Tibial nerve (tissue), 4 donors: ENCODE results near the gene SNX25. TPM values are rescaled to one million over a fixed set of nuclear protein-coding genes. Genes with fewer than 3 reads are reported as not detected.

Experiments used
- DNase-seq, 2 donors: peaks; one replicate each; pipeline ENCODE4 v3.0.0-alpha.2; 2019; ENCODE audit warnings: low spot score in 2 of 2
- H3K27ac ChIP-seq, 4 donors: fragments of 200-600 bp; sonication (generic) in 3 of 4; one replicate each; pipeline ENCODE4 v1.5.1; 2017 to 2019; ENCODE audit warnings: mild to moderate bottlenecking in 1 of 4
- H3K27me3 ChIP-seq, 2 donors: fragments of 200-600 bp; sonication (generic) in 1 of 2; one replicate each; pipeline versions ENCODE4 v1.5.1 to v1.6.0; 2017 to 2019
- H3K36me3 ChIP-seq, 3 donors: fragments of 200-600 bp; sonication (generic); one replicate each; pipeline ENCODE4 v1.5.1; 2018 to 2019
- H3K4me1 ChIP-seq, 4 donors: fragments of 200-600 bp; sonication (generic) in 3 of 4; one replicate each; pipeline ENCODE4 v1.5.1; 2017 to 2019
- H3K4me3 ChIP-seq, 4 donors: fragments of 200-600 bp; sonication (generic) in 3 of 4; one replicate each; pipeline ENCODE4 v1.5.1; 2017 to 2019; ENCODE audit warnings: mild to moderate bottlenecking in 1 of 4, moderate library complexity in 1 of 4
- H3K9me3 ChIP-seq, 4 donors: fragments of 200-600 bp; sonication (generic) in 3 of 4; one replicate each; pipeline ENCODE4 v1.5.1; 2017 to 2019
- EP300 ChIP-seq, 2 donors: sonication (generic); formaldehyde crosslinking; IDR thresholded peaks; one replicate each; pipeline ENCODE4 v1.6.1; 2017; ENCODE audit warnings: antibody characterized with exemption in 2 of 2, mild to moderate bottlenecking in 1 of 2
- POLR2A ChIP-seq, 2 donors: fragments of 450-650 bp; IDR thresholded peaks; one replicate each; pipeline ENCODE4 v1.6.1; 2017; ENCODE audit warnings: antibody characterized with exemption in 2 of 2, mild to moderate bottlenecking in 2 of 2, moderate library complexity in 2 of 2
- WGBS, 2 donors: methylation state at CpG; one replicate each; pipeline ENCODE4 v1.1.5; 2018; 5-methylcytosine and 5-hydroxymethylcytosine counted together
- total RNA-seq, 4 donors: library from RNA; depleted of rRNA; stranded (reverse); fragments of >200 nt; gene quantifications; one replicate each; pipeline ENCODE4 v1.1.0, GENCODE V29; 2016
- TF ChIP-seq, protein P1 (sequence below), 5 experiments: fragments of 200-600 bp in 3 of 5; fragments of 450-650 bp in 2 of 5; sonication (generic) in 3 of 5; IDR thresholded peaks; one replicate each; pipeline ENCODE4 v1.5.1; 2016 to 2019; ENCODE audit warnings: antibody characterized with exemption in 5 of 5, mild to moderate bottlenecking in 3 of 5, moderate library complexity in 2 of 5

SNX25 gene
- total RNA-seq, 4 donors from 2014 or later: 17.7 to 29.4 (median 23.5) TPM

GRCh38 chr4:185211641-185212040, 2.2 kb downstream of the SNX25 start:
- H3K27ac ChIP-seq: peak overlapping the region in 1 of 4 donors; percentile 86

GRCh38 chr4:185212581-185212980, 3.2 kb downstream of the SNX25 start:
- peaks cover 0 to 29% (median 18%) of the 10 kb centered on the region in 4 donors for H3K4me1 ChIP-seq
- TF ChIP-seq EP300 (IDR thresholded peaks at IDR 0.05): no peak
- no peak for TF ChIP-seq POLR2A (IDR thresholded peaks at IDR 0.05)
- no peak overlapping the region for H3K27ac ChIP-seq
- no peaks in the 10 kb centered on the region for H3K36me3 ChIP-seq
- H3K27me3 ChIP-seq: no peaks in the 10 kb centered on the region
- no peak for DNase-seq
- WGBS, 2 donors: 58 to 89% methylated on average over 4 of the region's 4 CpGs
- H3K4me3 ChIP-seq: no peak overlapping the region
- H3K9me3 ChIP-seq: no peaks in the 10 kb centered on the region

More at GRCh38 chr4:185211641-185212040, 2.2 kb downstream of the SNX25 start:
- TF ChIP-seq POLR2A (IDR thresholded peaks at IDR 0.05): no peak
- DNase-seq: no peak
- Histone ChIP-seq H3K36me3 (no peaks in the 10 kb centered on the region), H3K9me3 (no peaks in the 10 kb centered on the region), H3K4me1 (peaks cover 0 to 29% (median 18%) of the 10 kb centered on the region in 4 donors), H3K27me3 (no peaks in the 10 kb centered on the region), H3K4me3 (peak overlapping the region in 1 of 4 donors; percentile 83)
- 60 to 78% methylated on average over 2 of the region's 2 CpGs for WGBS, 2 donors

GRCh38 chr4:185213877-185214276, 4.5 kb downstream of the SNX25 start:
- no peak overlapping the region for H3K4me3 ChIP-seq
- no peak for DNase-seq
- TF ChIP-seq POLR2A (IDR thresholded peaks at IDR 0.05) (no peak), EP300 (IDR thresholded peaks at IDR 0.05) (no peak)
- TF ChIP-seq, protein P1, sequence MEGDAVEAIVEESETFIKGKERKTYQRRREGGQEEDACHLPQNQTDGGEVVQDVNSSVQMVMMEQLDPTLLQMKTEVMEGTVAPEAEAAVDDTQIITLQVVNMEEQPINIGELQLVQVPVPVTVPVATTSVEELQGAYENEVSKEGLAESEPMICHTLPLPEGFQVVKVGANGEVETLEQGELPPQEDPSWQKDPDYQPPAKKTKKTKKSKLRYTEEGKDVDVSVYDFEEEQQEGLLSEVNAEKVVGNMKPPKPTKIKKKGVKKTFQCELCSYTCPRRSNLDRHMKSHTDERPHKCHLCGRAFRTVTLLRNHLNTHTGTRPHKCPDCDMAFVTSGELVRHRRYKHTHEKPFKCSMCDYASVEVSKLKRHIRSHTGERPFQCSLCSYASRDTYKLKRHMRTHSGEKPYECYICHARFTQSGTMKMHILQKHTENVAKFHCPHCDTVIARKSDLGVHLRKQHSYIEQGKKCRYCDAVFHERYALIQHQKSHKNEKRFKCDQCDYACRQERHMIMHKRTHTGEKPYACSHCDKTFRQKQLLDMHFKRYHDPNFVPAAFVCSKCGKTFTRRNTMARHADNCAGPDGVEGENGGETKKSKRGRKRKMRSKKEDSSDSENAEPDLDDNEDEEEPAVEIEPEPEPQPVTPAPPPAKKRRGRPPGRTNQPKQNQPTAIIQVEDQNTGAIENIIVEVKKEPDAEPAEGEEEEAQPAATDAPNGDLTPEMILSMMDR (IDR thresholded peaks at IDR 0.05): no peak
- H3K27ac ChIP-seq: no peak overlapping the region
- H3K9me3 ChIP-seq: no peaks in the 10 kb centered on the region
- 92 to 97% methylated on average over 4 of the region's 4 CpGs for WGBS, 2 donors
- no peaks in the 10 kb centered on the region for H3K36me3 ChIP-seq
- no peaks in the 10 kb centered on the region for H3K27me3 ChIP-seq
- peaks cover 0 to 27% (median 17%) of the 10 kb centered on the region in 4 donors for H3K4me1 ChIP-seq

- no peaks in the 10 kb centered on the region for H3K36me3 ChIP-seq
- no peaks in the 10 kb centered on the region for H3K9me3 ChIP-seq
- 31 to 43% methylated on average over 2 of the region's 2 CpGs for WGBS, 2 donors
- H3K27ac ChIP-seq: peak overlapping the region in 2 of 4 donors; percentile 25 to 34
- no peak overlapping the region for H3K4me3 ChIP-seq
- H3K4me1 ChIP-seq: peaks cover 0 to 32% (median 23%) of the 10 kb centered on the region in 4 donors
- TF ChIP-seq EP300 (IDR thresholded peaks at IDR 0.05) (no peak), POLR2A (IDR thresholded peaks at IDR 0.05) (no peak)
- TF ChIP-seq, protein P1 (IDR thresholded peaks at IDR 0.05): no peak
- no peak for DNase-seq
- no peaks in the 10 kb centered on the region for H3K27me3 ChIP-seq
Observed at GRCh38 chr4:185215261-185215660, 5.9 kb downstream of the SNX25 start.

GRCh38 chr4:185217408-185217975, 8.1 kb downstream of the SNX25 start:
- WGBS, 2 donors: 62 to 65% methylated on average over 6 of the region's 6 CpGs
- Histone ChIP-seq H3K4me1 (peaks cover 0 to 17% (median 14%) of the 10 kb centered on the region in 4 donors), H3K4me3 (no peak overlapping the region), H3K27ac (no peak overlapping the region), H3K9me3 (no peaks in the 10 kb centered on the region), H3K27me3 (no peaks in the 10 kb centered on the region), H3K36me3 (no peaks in the 10 kb centered on the region)
- no peak for DNase-seq
- no peak for TF ChIP-seq EP300 (IDR thresholded peaks at IDR 0.05)
- TF ChIP-seq, protein P1 (IDR thresholded peaks at IDR 0.05): no peak
- no peak for TF ChIP-seq POLR2A (IDR thresholded peaks at IDR 0.05)

- Histone ChIP-seq H3K9me3 (no peaks in the 10 kb centered on the region), H3K36me3 (no peaks in the 10 kb centered on the region), H3K4me1 (peaks cover 0 to 17% (median 14%) of the 10 kb centered on the region in 4 donors), H3K4me3 (no peak overlapping the region), H3K27me3 (no peaks in the 10 kb centered on the region), H3K27ac (no peak overlapping the region)
- no peak for DNase-seq
- WGBS, 2 donors: 86 to 87% methylated on average over 2 of the region's 2 CpGs
- TF ChIP-seq, protein P1 (IDR thresholded peaks at IDR 0.05): no peak
- TF ChIP-seq EP300 (IDR thresholded peaks at IDR 0.05): no peak
- TF ChIP-seq POLR2A (IDR thresholded peaks at IDR 0.05): no peak
Observed at GRCh38 chr4:185218312-185218711, 8.9 kb downstream of the SNX25 start.
